CD8-positive, alpha-beta memory T cell (primary cell): ENCODE measurements around the gene AMZ2. TPM values are rescaled to one million over a fixed set of nuclear protein-coding genes. Genes with fewer than 3 reads are reported as not detected.
"Not testable (repeated sequence)": the region's sequence is repeated elsewhere in the genome, so short reads cannot be mapped to it uniquely, and the experiment has no call there.

Source experiments
- CTCF ChIA-PET: fragments of 350-600 bp; sonication (Branson Sonifier 250); formaldehyde crosslinking; loops from one replicate; lab custom pipeline; 2021; ENCODE audit warnings: antibody characterized with exemption; lab: Charles Lee
- POLR2A ChIA-PET: fragments of 350-600 bp; sonication (Branson Sonifier 250); formaldehyde crosslinking; loops from one replicate; lab custom pipeline; 2021; ENCODE audit warnings: antibody characterized with exemption; lab: Charles Lee
- DNase-seq, 5 donors: peaks; one replicate each; pipeline versions ENCODE4 v3.0.0 to v3.0.0-alpha.2; 2020 to 2022; ENCODE audit warnings: mixed read lengths in 1 of 5
- H3K27ac ChIP-seq: one replicate; pipeline ENCODE4 v1.7.0; 2013; ENCODE audit warnings: low read depth, mild to moderate bottlenecking, low read length, moderate library complexity
- H3K27me3 ChIP-seq: 2 replicates; pipeline ENCODE4 v1.7.0; 2013; ENCODE audit warnings: low read length, mild to moderate bottlenecking; ENCODE audit not compliant: insufficient read depth, poor library complexity, severe bottlenecking
- H3K36me3 ChIP-seq: 2 replicates; pipeline ENCODE4 v1.7.0; 2013; ENCODE audit warnings: mild to moderate bottlenecking, low read length, moderate library complexity; ENCODE audit not compliant: insufficient read depth
- H3K4me1 ChIP-seq: 2 replicates; pipeline ENCODE4 v1.7.0; 2013; ENCODE audit warnings: mild to moderate bottlenecking, low read length, moderate library complexity; ENCODE audit not compliant: insufficient read depth
- H3K4me3 ChIP-seq: 2 replicates; pipeline ENCODE4 v1.7.0; 2013; ENCODE audit warnings: mild to moderate bottlenecking, low read length
- H3K9me3 ChIP-seq: 2 replicates; pipeline ENCODE4 v1.7.0; 2013; ENCODE audit warnings: mild to moderate bottlenecking, low read length
- H3K27ac Mint-ChIP-seq, 8 donors: one replicate each; pipeline ENCODE4 v1.8.0; 2020 to 2021; ENCODE audit warnings: mixed read lengths in 8 of 8, mild to moderate bottlenecking in 6 of 8, inconsistent platforms in 3 of 8, moderate library complexity in 3 of 8
- H3K27me3 Mint-ChIP-seq, 2 donors: one replicate each; pipeline ENCODE4 v1.8.0; 2020 to 2021; ENCODE audit warnings: mixed read lengths in 2 of 2, mild to moderate bottlenecking in 1 of 2, moderate library complexity in 1 of 2
- H3K36me3 Mint-ChIP-seq, 3 donors: one replicate each; pipeline ENCODE4 v1.8.0; 2020 to 2021; ENCODE audit warnings: mixed read lengths in 3 of 3, inconsistent platforms in 1 of 3, mild to moderate bottlenecking in 1 of 3
- H3K4me1 Mint-ChIP-seq, 3 donors: one replicate each; pipeline ENCODE4 v1.8.0; 2020 to 2021; ENCODE audit warnings: mixed read lengths in 3 of 3, inconsistent platforms in 1 of 3, mild to moderate bottlenecking in 1 of 3
- H3K4me3 Mint-ChIP-seq, 7 donors: one replicate each; pipeline ENCODE4 v1.8.0; 2020 to 2021; ENCODE audit warnings: mixed read lengths in 7 of 7, mild to moderate bottlenecking in 6 of 7, moderate library complexity in 4 of 7, inconsistent platforms in 2 of 7
- H3K9me3 Mint-ChIP-seq, 5 donors: one replicate each; pipeline ENCODE4 v1.8.0; 2020 to 2022; ENCODE audit warnings: mixed read lengths in 5 of 5, mild to moderate bottlenecking in 3 of 5, moderate library complexity in 2 of 5, inconsistent platforms in 1 of 5
- polyA plus RNA-seq: library from polyadenylated mRNA; unstranded; fragments of 300-500 nt; fragmentation: Illumina TruSeq; gene quantifications from one replicate; pipeline ENCODE4 v1.2.3, GENCODE V29; 2021
- total RNA-seq, 2 experiments: library from RNA; stranded (reverse); gene quantifications; one replicate each; pipeline ENCODE4 v1.2.3, GENCODE V29; 2021

Gene AMZ2
- total and polyA plus RNA-seq, 3 experiments from 2014 or later, result 113 to 141 (median 118) TPM

DNA sequence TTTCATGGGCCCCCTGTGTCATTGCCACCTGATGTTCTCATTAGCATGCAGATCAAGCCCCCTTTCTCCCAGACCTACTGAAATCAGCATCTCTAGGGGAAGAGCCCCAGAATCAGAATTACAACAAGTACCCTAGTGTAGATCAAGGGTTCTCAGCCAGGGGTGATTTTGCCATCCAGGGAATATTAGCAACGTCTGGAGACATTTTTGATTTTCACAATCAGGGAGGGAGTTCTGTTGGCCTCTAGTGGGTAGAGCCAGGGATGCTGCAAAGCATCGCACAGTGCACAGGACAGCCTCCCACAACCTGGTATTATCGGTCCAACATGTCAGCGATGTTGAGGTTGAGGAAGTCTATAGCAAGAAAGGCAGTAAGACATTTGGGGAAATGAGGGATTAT, 7.3 kb downstream of the AMZ2 start:
- DNase-seq, result no peak
- Mint-ChIP-seq H3K4me3 (peak overlapping the region; percentile 60 to 82 (median 70)), H3K27ac (peak overlapping the region; percentile 85 to 99 (median 98)), H3K9me3 (no peaks in the 10 kb centered on the region), H3K4me1 (peaks cover 73 to 93% (median 79%) of the 10 kb centered on the region in 3 donors), H3K36me3 (peaks cover 4 to 41% (median 10%) of the 10 kb centered on the region in 3 donors), H3K27me3 (no peaks in the 10 kb centered on the region)
- H3K9me3 ChIP-seq, result no peaks in the 10 kb centered on the region
- CTCF ChIA-PET, result interaction anchor here (1.1 to 1.6 kb wide), 4 partner anchors 49 to 182 kb away, joined by 3 to 4 read pairs (median 3); no protein-coding TSS in a partner anchor
- H3K4me3 ChIP-seq, result peak overlapping the region; percentile 38
- no peaks in the 10 kb centered on the region for H3K27me3 ChIP-seq
- H3K4me1 ChIP-seq, result peaks cover 80% of the 10 kb centered on the region
- peak overlapping the region; percentile 27 for H3K27ac ChIP-seq
- POLR2A ChIA-PET, result interaction anchor here (1.0 to 1.6 kb wide), 2 partner anchors 49 to 182 kb away, joined by 3 to 4 read pairs; no protein-coding TSS in a partner anchor
- H3K36me3 ChIP-seq, result peaks cover 7% of the 10 kb centered on the region

DNA sequence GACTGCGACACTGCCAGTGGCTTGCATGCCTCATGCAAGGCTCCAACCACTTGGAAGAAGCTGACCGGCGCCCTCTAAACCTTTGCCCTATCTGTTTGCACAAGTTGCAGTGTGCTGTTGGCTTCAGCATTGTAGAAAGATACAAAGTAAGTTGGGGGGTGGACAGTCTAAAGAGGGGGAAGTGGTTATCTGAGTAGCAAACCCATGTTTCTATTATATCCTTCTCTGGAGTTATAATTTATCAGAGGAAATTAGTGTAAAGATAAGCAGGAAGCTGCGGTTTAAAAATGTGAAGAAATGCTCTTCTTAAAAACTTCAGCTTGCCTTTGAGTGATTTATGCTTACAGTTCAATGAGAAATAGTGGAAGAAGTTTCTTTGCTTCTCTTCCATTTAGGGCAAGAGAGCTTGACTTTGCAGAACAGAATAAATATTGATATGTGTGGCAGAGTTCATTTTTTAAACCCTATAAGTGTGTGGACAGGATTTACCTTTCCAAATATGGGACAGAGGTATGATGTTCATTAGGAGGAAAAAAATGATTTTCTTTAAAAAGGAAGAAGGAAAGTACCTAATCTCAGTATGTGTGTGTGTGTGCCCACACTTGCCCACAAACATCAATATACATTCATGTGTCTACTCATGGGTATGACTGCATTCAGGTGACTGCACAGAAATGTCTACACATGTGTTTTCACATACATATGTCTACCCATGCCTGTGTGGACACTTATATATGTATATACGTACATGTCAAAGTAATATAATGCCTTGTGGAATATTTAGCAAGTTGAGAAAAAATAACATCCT, 8.1 kb downstream of the AMZ2 start:
- H3K4me3 ChIP-seq, result peak overlapping the region; percentile 38
- CTCF ChIA-PET, result interaction anchor here (0.9 to 1.3 kb wide), 3 partner anchors 31 to 83 kb away, joined by 3 to 4 read pairs (median 3); no protein-coding TSS in a partner anchor
- peaks cover 84% of the 10 kb centered on the region for H3K4me1 ChIP-seq
- Mint-ChIP-seq H3K27me3 (no peaks in the 10 kb centered on the region), H3K4me1 (peaks cover 75 to 92% (median 82%) of the 10 kb centered on the region in 3 donors), H3K27ac (peak overlapping the region; percentile 85 to 99 (median 98)), H3K9me3 (no peaks in the 10 kb centered on the region), H3K36me3 (peaks cover 4 to 34% (median 9%) of the 10 kb centered on the region in 3 donors), H3K4me3 (peak overlapping the region; percentile 60 to 82 (median 70))
- peak in 1 of 5 donors; percentile 58 for DNase-seq
- POLR2A ChIA-PET, result interaction anchor here (0.6 to 1.6 kb wide), 5 partner anchors 15 to 181 kb away, joined by 3 to 5 read pairs (median 4); no protein-coding TSS in a partner anchor
- peak overlapping the region; percentile 27 for H3K27ac ChIP-seq
- no peaks in the 10 kb centered on the region for H3K27me3 ChIP-seq
- no peaks in the 10 kb centered on the region for H3K9me3 ChIP-seq
- peaks cover 4% of the 10 kb centered on the region for H3K36me3 ChIP-seq

DNA sequence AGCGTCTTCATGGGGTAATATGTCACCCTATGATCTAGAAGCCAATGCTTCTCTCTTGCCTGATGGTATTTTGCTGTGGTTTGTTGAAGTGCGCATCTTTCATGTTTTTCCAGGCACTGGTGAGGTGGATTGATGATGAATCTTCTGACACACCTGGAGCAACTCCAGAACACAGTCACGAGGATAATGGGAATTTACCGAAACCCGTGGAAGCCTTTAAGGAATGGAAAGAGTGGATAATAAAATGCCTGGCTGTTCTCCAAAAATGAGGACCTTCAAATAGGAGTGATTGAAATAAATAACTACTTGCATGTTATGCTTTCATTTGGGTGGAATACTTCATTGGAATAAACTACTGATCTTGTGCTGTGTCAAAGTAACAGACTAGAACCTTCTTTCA, 8.9 kb downstream of the AMZ2 start:
- H3K36me3 ChIP-seq, DNase-seq, POLR2A ChIA-PET, H3K27me3 Mint-ChIP-seq, H3K27ac ChIP-seq, H3K9me3 Mint-ChIP-seq, H3K9me3 ChIP-seq, H3K27me3 ChIP-seq: not testable (repeated sequence)
- Mint-ChIP-seq H3K36me3 (peaks cover 4 to 30% (median 9%) of the 10 kb centered on the region in 3 donors), H3K27ac (peak overlapping the region; percentile 85 to 99 (median 98)), H3K4me1 (peaks cover 75 to 94% (median 83%) of the 10 kb centered on the region in 3 donors), H3K4me3 (peak overlapping the region in 6 of 7 donors; percentile 57 to 82 (median 68))
- peaks cover 86% of the 10 kb centered on the region for H3K4me1 ChIP-seq
- H3K4me3 ChIP-seq, result peak overlapping the region; percentile 26
- CTCF ChIA-PET, result interaction anchor here (1.0 kb wide), 1 partner anchor 175 kb away, joined by 3 read pairs; no protein-coding TSS in a partner anchor

DNA sequence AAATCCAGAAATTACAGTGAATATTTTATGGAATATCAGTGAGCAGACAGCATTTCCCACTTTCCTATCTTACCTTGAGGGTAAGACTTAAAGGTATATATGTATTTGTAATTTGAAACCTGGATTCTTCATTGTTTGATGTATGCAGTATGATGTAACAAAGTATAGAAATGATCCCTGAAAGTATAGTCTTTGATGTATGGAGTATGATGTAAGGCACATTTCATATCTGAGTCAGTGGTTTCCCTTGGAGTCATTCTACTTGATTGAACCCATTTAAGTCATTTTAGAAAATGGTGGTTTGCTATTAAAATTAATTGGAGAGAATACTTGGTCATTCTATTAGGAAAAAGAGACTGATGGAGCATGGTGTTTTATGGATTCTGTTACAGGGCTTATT, 10.1 kb downstream of the AMZ2 start:
- no peak for DNase-seq
- Histone ChIP-seq H3K27ac (no peak overlapping the region), H3K4me3 (no peak overlapping the region), H3K9me3 (no peaks in the 10 kb centered on the region), H3K27me3 (no peaks in the 10 kb centered on the region), H3K36me3 (no peaks in the 10 kb centered on the region), H3K4me1 (peaks cover 79% of the 10 kb centered on the region)
- Mint-ChIP-seq H3K4me1 (peaks cover 76 to 88% (median 84%) of the 10 kb centered on the region in 3 donors), H3K27ac (peak overlapping the region; percentile 85 to 99 (median 98)), H3K36me3 (peaks cover 3 to 25% (median 6%) of the 10 kb centered on the region in 3 donors), H3K4me3 (peak overlapping the region; percentile 6 to 77 (median 42)), H3K9me3 (no peaks in the 10 kb centered on the region), H3K27me3 (no peaks in the 10 kb centered on the region)
- ChIA-PET POLR2A (interaction anchor here (0.7 to 1.4 kb wide), 4 partner anchors 8 to 52 kb away, joined by 3 to 11 read pairs (median 4); partner anchors contain the start of gene AMZ2), CTCF (interaction anchor here (1.0 to 2.9 kb wide), 8 partner anchors 9 to 203 kb away, joined by 3 to 14 read pairs (median 6); no protein-coding TSS in a partner anchor)

DNA sequence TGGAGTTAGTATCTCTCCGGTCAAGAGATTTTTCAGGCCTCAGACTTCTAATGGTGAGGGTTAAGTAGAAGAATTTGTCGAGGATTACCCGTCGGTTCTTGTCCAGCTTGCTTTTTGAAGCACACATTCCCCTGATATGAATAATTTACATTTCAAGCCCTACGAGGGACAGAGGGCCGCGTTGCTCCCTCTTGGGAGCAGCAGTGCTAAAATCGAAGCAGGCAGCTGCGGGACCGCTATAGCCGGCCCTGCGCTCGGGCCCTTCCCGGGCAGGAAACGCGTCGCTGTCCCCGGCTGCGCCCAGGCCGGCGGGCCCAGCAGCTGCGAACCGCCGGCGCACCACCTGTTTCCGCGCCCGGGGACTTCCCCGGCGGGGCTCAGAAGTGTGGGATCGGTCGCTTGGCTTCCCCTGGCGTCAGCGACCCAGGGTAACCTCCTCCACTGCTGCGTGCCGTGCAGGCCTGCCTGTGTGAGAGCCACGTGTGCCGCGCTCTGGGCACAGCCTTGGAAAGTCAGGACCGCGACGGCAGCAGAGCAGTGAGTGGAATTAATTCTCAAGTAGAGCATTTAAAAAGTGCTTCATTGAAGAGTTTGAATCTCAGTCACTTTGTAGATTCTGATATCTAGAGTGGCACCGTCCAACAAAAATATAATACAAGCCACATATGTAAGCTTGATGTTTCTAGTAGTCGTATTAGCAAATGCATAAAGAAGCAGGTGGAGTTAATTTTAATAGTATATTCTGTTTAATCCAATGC, 11.2 kb downstream of the AMZ2 start:
- H3K27me3 Mint-ChIP-seq, result not testable (repeated sequence)

DNA sequence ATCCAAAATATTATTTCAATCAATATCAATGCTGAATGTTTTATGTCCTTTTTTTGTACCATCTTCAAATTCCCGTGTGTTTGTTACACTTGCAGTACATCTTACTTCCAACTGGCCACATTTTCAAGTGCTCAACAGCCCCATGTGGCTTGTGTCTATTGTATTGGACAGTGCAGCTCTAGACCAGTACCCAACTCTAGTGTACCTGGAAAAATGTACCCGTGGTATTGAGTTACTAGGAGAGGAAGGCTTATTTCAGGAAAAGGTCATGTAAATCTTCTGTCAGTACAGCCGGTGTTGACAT, 11.8 kb downstream of the AMZ2 start:
- Mint-ChIP-seq H3K4me1 (peaks cover 62 to 78% (median 72%) of the 10 kb centered on the region in 3 donors), H3K27ac (peak overlapping the region; percentile 93 to 99 (median 98)), H3K36me3 (peaks cover 0 to 18% (median 6%) of the 10 kb centered on the region in 3 donors), H3K4me3 (peak overlapping the region in 5 of 7 donors; percentile 64 to 76 (median 72))
- H3K4me3 ChIP-seq, DNase-seq, H3K9me3 Mint-ChIP-seq, H3K9me3 ChIP-seq, H3K27ac ChIP-seq, H3K36me3 ChIP-seq, H3K27me3 Mint-ChIP-seq, H3K27me3 ChIP-seq: not testable (repeated sequence)
- ChIA-PET POLR2A (interaction anchor here (0.8 to 1.4 kb wide), 4 partner anchors 11 to 32 kb away, joined by 3 to 11 read pairs (median 4); partner anchors contain the start of genes AMZ2 and ARSG), CTCF (interaction anchor here (1.0 to 2.9 kb wide), 7 partner anchors 10 to 172 kb away, joined by 3 to 14 read pairs (median 6); no protein-coding TSS in a partner anchor)
- peaks cover 62% of the 10 kb centered on the region for H3K4me1 ChIP-seq

More for the DNA sequence above, 11.2 kb downstream of the AMZ2 start:
- H3K9me3 Mint-ChIP-seq, H3K36me3 ChIP-seq, H3K9me3 ChIP-seq, H3K4me3 ChIP-seq, H3K27me3 ChIP-seq: not testable (repeated sequence)
- Mint-ChIP-seq H3K4me1 (peaks cover 68 to 83% (median 78%) of the 10 kb centered on the region in 3 donors), H3K36me3 (peaks cover 0 to 20% (median 6%) of the 10 kb centered on the region in 3 donors), H3K4me3 (peak overlapping the region; percentile 64 to 77 (median 72)), H3K27ac (peak overlapping the region; percentile 93 to 99 (median 98))
- peaks cover 68% of the 10 kb centered on the region for H3K4me1 ChIP-seq
- ChIA-PET POLR2A (interaction anchor here (0.8 to 1.4 kb wide), 5 partner anchors 11 to 53 kb away, joined by 3 to 11 read pairs (median 4); partner anchors contain the start of genes AMZ2 and ARSG), CTCF (interaction anchor here (1.0 to 2.9 kb wide), 10 partner anchors 10 to 202 kb away, joined by 3 to 14 read pairs (median 5); no protein-coding TSS in a partner anchor)
- peak overlapping the region; percentile 72 for H3K27ac ChIP-seq
- DNase-seq, result peak; percentile 72 to 91 (median 79)

DNA sequence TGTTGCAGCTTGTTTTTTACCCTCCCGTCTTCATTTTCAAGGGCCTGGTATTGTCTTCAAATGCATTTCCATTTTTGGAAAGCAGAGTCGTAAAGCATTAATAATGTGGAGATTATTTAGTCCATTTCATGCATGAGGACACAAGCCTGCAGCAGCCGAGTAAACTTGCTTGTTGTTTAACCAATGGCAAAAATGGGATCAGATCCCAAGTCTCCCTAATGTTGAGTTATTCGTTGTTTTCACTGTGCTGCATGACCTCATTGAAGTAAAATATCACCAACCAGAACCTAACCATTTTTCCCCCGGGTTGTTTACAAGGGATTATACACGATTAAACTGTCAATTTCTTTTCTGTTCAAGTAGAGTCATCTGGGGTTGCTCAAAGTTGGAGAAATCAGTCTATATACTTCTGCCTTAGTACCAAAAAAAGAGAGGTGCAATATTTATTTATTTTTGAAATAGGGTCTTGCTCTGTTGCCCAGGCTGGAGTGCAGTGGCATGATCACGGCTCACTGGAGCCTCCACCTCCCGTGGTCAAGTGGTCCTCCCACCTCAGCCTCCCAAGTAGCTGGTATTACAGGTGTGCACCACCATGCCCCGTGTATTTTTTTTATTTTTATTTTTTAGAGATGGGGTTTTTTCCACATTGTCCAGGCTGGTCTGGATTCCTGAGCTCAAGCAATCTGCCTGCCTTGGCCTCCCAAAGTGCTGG, 12.4 kb downstream of the AMZ2 start:
- ChIA-PET POLR2A (no interaction called here), CTCF (interaction anchor here (1.0 to 5.8 kb wide), 8 partner anchors 11 to 176 kb away, joined by 3 to 59 read pairs (median 6); no protein-coding TSS in a partner anchor)
- H3K36me3 ChIP-seq, result no peaks in the 10 kb centered on the region
- DNase-seq, result no peak
- Mint-ChIP-seq H3K4me1 (peaks cover 56 to 72% (median 66%) of the 10 kb centered on the region in 3 donors), H3K9me3 (no peaks in the 10 kb centered on the region), H3K27ac (peak overlapping the region; percentile 92 to 99 (median 97)), H3K27me3 (no peaks in the 10 kb centered on the region), H3K4me3 (no peak overlapping the region), H3K36me3 (peaks cover 0 to 18% (median 6%) of the 10 kb centered on the region in 3 donors)
- peaks cover 56% of the 10 kb centered on the region for H3K4me1 ChIP-seq
- H3K4me3 ChIP-seq, result no peak overlapping the region
- no peaks in the 10 kb centered on the region for H3K9me3 ChIP-seq
- H3K27ac ChIP-seq, result no peak overlapping the region
- H3K27me3 ChIP-seq, result no peaks in the 10 kb centered on the region
